Erythroblast (primary cell): Measurements from ENCODE around the gene METTL5.

Source experiments
- GATA1 ChIP-seq: IDR thresholded peaks from 2 replicates; pipeline ENCODE4 v1.6.1; 2011; ENCODE audit warnings: low read depth, mild to moderate bottlenecking, control low read depth, low read length, moderate library complexity
- POLR2A ChIP-seq: IDR thresholded peaks from 2 replicates; pipeline ENCODE4 v1.6.1; 2011; ENCODE audit warnings: mild to moderate bottlenecking, low read length

- TF ChIP-seq POLR2A (no peak), GATA1 (no peak)
These were observed 53.1 kb downstream of the METTL5 start for GRCh38 chr2:169771612-169772011.
